Liver (tissue), 9 donors: ENCODE measurements around the gene ATP8B3. TPM values are rescaled to one million over a fixed set of nuclear protein-coding genes. Genes with fewer than 3 reads are reported as not detected.

Experiments
- DNase-seq: peaks from one replicate; pipeline ENCODE4 v3.0.0-alpha.2; 2017; ENCODE audit warnings: low spot score
- H3K27ac ChIP-seq, 2 donors: one replicate each; pipeline ENCODE4 v1.7.0; 2013; ENCODE audit warnings: inconsistent platforms in 2 of 2, low read length in 2 of 2, control low read depth in 1 of 2, low read depth in 1 of 2, mild to moderate bottlenecking in 1 of 2
- H3K27me3 ChIP-seq, 4 donors: one replicate each; pipeline versions ENCODE4 v1.6.1 to v1.7.0; 2013; ENCODE audit warnings: low read length in 3 of 4, inconsistent platforms in 1 of 4, mild to moderate bottlenecking in 1 of 4, moderate library complexity in 1 of 4; ENCODE audit not compliant: control insufficient read depth in 4 of 4, insufficient read depth in 4 of 4
- H3K36me3 ChIP-seq, 4 donors: one replicate each; pipeline versions ENCODE4 v1.6.1 to v1.7.0; 2013; ENCODE audit warnings: low read length in 3 of 4, mild to moderate bottlenecking in 3 of 4, low read depth in 1 of 4, moderate library complexity in 1 of 4; ENCODE audit not compliant: control insufficient read depth in 4 of 4, insufficient read depth in 3 of 4
- H3K4me1 ChIP-seq, 4 donors: one replicate each; pipeline versions ENCODE4 v1.6.1 to v1.7.0; 2013; ENCODE audit warnings: low read length in 3 of 4, mild to moderate bottlenecking in 3 of 4, moderate library complexity in 1 of 4; ENCODE audit not compliant: control insufficient read depth in 4 of 4, insufficient read depth in 4 of 4
- H3K4me3 ChIP-seq, 3 donors: one replicate each; pipeline versions ENCODE4 v1.6.1 to v1.7.0; 2013; ENCODE audit warnings: low read length in 3 of 3, control low read depth in 1 of 3, low read depth in 1 of 3, mild to moderate bottlenecking in 1 of 3
- H3K9ac ChIP-seq, 2 donors: one replicate each; pipeline ENCODE4 v1.7.0; 2013; ENCODE audit warnings: low read length in 2 of 2, mild to moderate bottlenecking in 2 of 2, moderate library complexity in 2 of 2, control low read depth in 1 of 2, low read depth in 1 of 2
- H3K9me3 ChIP-seq, 4 donors: one replicate each; pipeline versions ENCODE4 v1.6.1 to v1.7.0; 2013; ENCODE audit warnings: low read length in 3 of 4; ENCODE audit not compliant: control insufficient read depth in 4 of 4
- EGR1 ChIP-seq, 2 donors: IDR thresholded peaks; 2 replicates each; pipeline ENCODE4 v1.6.1; 2016 to 2018; ENCODE audit warnings: antibody characterized with exemption in 2 of 2, low read depth in 2 of 2
- HNF4A ChIP-seq, 2 donors: conservative IDR thresholded peaks; 2 replicates each; pipeline ENCODE4 v1.6.1; 2016; ENCODE audit warnings: antibody characterized with exemption in 2 of 2, mild to moderate bottlenecking in 2 of 2
- JUND ChIP-seq, 2 donors: IDR thresholded peaks; 2 replicates each; pipeline ENCODE4 v1.6.1; 2016; ENCODE audit warnings: antibody characterized with exemption in 2 of 2
- RAD21 ChIP-seq, 2 donors: IDR thresholded peaks; 2 replicates each; pipeline ENCODE4 v1.6.1; 2016; ENCODE audit warnings: antibody characterized with exemption in 2 of 2, mild to moderate bottlenecking in 2 of 2
- RXRA ChIP-seq, 2 donors: IDR thresholded peaks; 2 replicates each; pipeline ENCODE4 v1.6.1; 2017 to 2018; ENCODE audit warnings: antibody characterized with exemption in 2 of 2, mild to moderate bottlenecking in 1 of 2
- SP1 ChIP-seq: IDR thresholded peaks from 2 replicates; pipeline ENCODE4 v1.6.1; 2018; ENCODE audit warnings: antibody characterized with exemption, mild to moderate bottlenecking
- TAF1 ChIP-seq: conservative IDR thresholded peaks from 2 replicates; pipeline ENCODE4 v1.6.1; 2016; ENCODE audit warnings: antibody characterized with exemption, mild to moderate bottlenecking
- YY1 ChIP-seq: IDR thresholded peaks from 2 replicates; pipeline ENCODE4 v1.6.1; 2016; ENCODE audit warnings: antibody characterized with exemption, mild to moderate bottlenecking
- WGBS: extraction: QIAGEN DNeasy Blood & Tissue Kit; methylation state at CpG from one replicate; pipeline ENCODE4 v1.1.7; 2013; 5-methylcytosine and 5-hydroxymethylcytosine counted together
- polyA plus RNA-seq, 2 donors: library from polyadenylated mRNA; stranded (reverse) in 1 of 2; unstranded in 1 of 2; fragments of 200-250 nt in 1 of 2; fragments of >200 nt in 1 of 2; fragmentation: Nextera tagmentation in 1 of 2; extraction: Ambion mirVana in 1 of 2; gene quantifications; one replicate each; pipeline versions ENCODE4 v1.2.1 to v1.2.3, GENCODE V29; 2013 to 2015
- total RNA-seq, 2 donors: library from RNA; depleted of rRNA; stranded (reverse); fragments of >200 nt; gene quantifications; one replicate each; pipeline ENCODE4 v1.2.3, GENCODE V29; 2014
- TF ChIP-seq, protein P1 (sequence below): IDR thresholded peaks from 2 replicates; pipeline ENCODE4 v1.6.1; 2016; ENCODE audit warnings: antibody characterized with exemption, mild to moderate bottlenecking
- TF ChIP-seq, protein P2 (sequence below): IDR thresholded peaks from 2 replicates; pipeline ENCODE4 v1.6.1; 2016; ENCODE audit warnings: antibody characterized with exemption
- TF ChIP-seq, protein P3 (sequence below): fragments of 150-350 bp; IDR thresholded peaks from 2 replicates; pipeline ENCODE4 v1.5.1; 2017; ENCODE audit warnings: improper control_type of control experiment, low read depth, low read length; ENCODE audit not compliant: missing input control
- TF ChIP-seq, protein P4 (sequence below): IDR thresholded peaks from 2 replicates; pipeline ENCODE4 v1.6.1; 2016; ENCODE audit warnings: antibody characterized with exemption
- TF ChIP-seq, protein P5 (sequence below): IDR thresholded peaks from 2 replicates; pipeline ENCODE4 v1.6.1; 2016; ENCODE audit warnings: antibody characterized with exemption
- donor health status: healthy.
- donor health status: healthy.
- donor health status: healthy.
- donor health status: healthy.
- donor health status: healthy.

ATP8B3 gene
- total and polyA plus RNA-seq, 4 donors: 0.42 to 3.1 (median 0.52) TPM

DNA sequence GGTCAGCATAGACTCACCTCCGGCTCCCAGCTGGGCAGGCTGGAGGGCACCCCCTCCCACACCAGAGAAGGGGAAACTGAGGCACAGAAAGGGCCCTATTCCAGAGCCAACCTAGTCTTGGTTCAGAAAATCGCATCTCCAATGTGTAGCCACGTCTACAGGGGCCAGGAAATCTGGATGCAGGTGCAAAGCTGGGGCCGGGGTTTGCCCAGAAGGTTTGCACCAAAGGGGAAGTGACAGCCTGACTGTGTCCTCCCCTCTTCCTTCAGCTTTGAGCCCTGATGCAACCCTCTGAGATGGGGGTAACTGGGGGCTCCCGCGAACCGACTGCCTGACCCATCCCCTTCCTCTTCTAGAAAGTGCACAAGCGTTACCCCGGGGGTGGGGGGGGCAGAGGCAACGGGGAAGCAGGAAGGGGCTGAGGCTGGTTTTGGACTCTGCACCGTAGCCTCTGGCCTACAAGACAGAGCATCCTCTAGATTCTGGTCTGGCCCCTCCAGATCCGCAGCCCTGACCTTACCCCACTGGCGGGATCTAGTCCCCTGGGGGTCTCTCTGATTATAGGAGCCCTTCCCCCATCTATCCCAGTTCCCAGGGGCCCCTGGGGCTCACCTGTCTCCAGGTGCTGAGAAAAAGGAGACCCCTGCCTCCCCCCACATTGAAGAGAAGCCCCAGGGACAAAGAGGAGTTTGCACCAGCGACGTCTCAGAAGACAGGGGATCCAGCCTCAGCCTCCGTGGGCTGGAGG is 59.9 kb downstream of the ATP8B3 start:
- 4% methylated on average over 16 of the region's 16 CpGs for WGBS
- no peak overlapping the region for H3K27ac ChIP-seq
- H3K4me3 ChIP-seq: no peak overlapping the region
- TF ChIP-seq RXRA (IDR thresholded peaks at IDR 0.05): no peak
- TF ChIP-seq RAD21 (IDR thresholded peaks at IDR 0.05): no peak
- TF ChIP-seq HNF4A (conservative IDR thresholded peaks at IDR 0.05): no peak
- TF ChIP-seq, protein P1, sequence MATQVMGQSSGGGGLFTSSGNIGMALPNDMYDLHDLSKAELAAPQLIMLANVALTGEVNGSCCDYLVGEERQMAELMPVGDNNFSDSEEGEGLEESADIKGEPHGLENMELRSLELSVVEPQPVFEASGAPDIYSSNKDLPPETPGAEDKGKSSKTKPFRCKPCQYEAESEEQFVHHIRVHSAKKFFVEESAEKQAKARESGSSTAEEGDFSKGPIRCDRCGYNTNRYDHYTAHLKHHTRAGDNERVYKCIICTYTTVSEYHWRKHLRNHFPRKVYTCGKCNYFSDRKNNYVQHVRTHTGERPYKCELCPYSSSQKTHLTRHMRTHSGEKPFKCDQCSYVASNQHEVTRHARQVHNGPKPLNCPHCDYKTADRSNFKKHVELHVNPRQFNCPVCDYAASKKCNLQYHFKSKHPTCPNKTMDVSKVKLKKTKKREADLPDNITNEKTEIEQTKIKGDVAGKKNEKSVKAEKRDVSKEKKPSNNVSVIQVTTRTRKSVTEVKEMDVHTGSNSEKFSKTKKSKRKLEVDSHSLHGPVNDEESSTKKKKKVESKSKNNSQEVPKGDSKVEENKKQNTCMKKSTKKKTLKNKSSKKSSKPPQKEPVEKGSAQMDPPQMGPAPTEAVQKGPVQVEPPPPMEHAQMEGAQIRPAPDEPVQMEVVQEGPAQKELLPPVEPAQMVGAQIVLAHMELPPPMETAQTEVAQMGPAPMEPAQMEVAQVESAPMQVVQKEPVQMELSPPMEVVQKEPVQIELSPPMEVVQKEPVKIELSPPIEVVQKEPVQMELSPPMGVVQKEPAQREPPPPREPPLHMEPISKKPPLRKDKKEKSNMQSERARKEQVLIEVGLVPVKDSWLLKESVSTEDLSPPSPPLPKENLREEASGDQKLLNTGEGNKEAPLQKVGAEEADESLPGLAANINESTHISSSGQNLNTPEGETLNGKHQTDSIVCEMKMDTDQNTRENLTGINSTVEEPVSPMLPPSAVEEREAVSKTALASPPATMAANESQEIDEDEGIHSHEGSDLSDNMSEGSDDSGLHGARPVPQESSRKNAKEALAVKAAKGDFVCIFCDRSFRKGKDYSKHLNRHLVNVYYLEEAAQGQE: no peak
- no peak for TF ChIP-seq EGR1 (IDR thresholded peaks at IDR 0.05; ENCODE audit: low read depth in 2 of 2)
- no peak for TF ChIP-seq SP1
- no peak for TF ChIP-seq YY1
- H3K27me3 ChIP-seq: peaks cover 8 to 42% (median 16%) of the 10 kb centered on the region in 4 donors
- no peaks in the 10 kb centered on the region for H3K9me3 ChIP-seq
- H3K4me1 ChIP-seq: peaks cover 13 to 34% (median 22%) of the 10 kb centered on the region in 4 donors
- no peak for DNase-seq
- H3K36me3 ChIP-seq: no peaks in the 10 kb centered on the region
- H3K9ac ChIP-seq: no peak overlapping the region

DNA sequence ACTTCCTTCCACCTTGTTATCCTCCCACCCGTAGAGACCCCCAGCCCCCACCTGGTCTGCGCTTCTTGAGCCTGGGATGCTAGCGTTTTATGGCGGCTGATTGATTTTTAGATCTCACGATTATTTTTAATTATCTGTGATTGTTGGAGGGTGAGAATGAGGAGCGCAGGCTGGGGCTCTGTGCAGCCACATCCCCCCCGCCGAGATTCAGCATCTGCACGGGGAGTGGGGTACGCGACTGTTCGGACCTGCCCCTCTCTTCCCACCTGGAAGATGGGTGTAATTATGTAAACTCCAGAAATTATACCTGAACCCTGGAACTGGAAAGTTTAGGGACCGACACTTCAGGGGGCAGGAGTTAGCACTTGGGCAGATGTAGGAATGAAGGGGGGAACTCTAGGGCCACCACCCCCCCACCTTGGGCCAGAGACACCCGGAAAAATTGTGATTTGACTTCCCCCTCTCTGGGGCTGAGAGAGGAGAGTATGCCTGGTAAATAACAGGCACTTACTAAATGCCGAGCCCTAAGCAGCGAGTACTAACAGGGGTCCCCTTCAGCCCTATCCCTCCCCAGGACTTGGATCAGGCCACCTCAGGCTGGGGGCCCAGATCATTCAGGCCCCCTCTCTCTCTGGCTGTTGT is 60.6 kb downstream of the ATP8B3 start:
- H3K27me3 ChIP-seq: peaks cover 4 to 37% (median 16%) of the 10 kb centered on the region in 4 donors
- no peaks in the 10 kb centered on the region for H3K36me3 ChIP-seq
- DNase-seq: no peak
- no peak overlapping the region for H3K4me3 ChIP-seq
- no peaks in the 10 kb centered on the region for H3K9me3 ChIP-seq
- 8% methylated on average over 16 of the region's 16 CpGs for WGBS
- no peak overlapping the region for H3K9ac ChIP-seq
- no peak overlapping the region for H3K27ac ChIP-seq
- TF ChIP-seq RAD21 (IDR thresholded peaks at IDR 0.05) (no peak), JUND (IDR thresholded peaks at IDR 0.05) (no peak), TAF1 (no peak), RXRA (IDR thresholded peaks at IDR 0.05) (no peak), HNF4A (conservative IDR thresholded peaks at IDR 0.05) (no peak), SP1 (no peak)
- TF ChIP-seq, protein P2, sequence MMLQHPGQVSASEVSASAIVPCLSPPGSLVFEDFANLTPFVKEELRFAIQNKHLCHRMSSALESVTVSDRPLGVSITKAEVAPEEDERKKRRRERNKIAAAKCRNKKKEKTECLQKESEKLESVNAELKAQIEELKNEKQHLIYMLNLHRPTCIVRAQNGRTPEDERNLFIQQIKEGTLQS: no peak
- TF ChIP-seq, protein P3, sequence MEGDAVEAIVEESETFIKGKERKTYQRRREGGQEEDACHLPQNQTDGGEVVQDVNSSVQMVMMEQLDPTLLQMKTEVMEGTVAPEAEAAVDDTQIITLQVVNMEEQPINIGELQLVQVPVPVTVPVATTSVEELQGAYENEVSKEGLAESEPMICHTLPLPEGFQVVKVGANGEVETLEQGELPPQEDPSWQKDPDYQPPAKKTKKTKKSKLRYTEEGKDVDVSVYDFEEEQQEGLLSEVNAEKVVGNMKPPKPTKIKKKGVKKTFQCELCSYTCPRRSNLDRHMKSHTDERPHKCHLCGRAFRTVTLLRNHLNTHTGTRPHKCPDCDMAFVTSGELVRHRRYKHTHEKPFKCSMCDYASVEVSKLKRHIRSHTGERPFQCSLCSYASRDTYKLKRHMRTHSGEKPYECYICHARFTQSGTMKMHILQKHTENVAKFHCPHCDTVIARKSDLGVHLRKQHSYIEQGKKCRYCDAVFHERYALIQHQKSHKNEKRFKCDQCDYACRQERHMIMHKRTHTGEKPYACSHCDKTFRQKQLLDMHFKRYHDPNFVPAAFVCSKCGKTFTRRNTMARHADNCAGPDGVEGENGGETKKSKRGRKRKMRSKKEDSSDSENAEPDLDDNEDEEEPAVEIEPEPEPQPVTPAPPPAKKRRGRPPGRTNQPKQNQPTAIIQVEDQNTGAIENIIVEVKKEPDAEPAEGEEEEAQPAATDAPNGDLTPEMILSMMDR: no peak
- TF ChIP-seq, protein P4, sequence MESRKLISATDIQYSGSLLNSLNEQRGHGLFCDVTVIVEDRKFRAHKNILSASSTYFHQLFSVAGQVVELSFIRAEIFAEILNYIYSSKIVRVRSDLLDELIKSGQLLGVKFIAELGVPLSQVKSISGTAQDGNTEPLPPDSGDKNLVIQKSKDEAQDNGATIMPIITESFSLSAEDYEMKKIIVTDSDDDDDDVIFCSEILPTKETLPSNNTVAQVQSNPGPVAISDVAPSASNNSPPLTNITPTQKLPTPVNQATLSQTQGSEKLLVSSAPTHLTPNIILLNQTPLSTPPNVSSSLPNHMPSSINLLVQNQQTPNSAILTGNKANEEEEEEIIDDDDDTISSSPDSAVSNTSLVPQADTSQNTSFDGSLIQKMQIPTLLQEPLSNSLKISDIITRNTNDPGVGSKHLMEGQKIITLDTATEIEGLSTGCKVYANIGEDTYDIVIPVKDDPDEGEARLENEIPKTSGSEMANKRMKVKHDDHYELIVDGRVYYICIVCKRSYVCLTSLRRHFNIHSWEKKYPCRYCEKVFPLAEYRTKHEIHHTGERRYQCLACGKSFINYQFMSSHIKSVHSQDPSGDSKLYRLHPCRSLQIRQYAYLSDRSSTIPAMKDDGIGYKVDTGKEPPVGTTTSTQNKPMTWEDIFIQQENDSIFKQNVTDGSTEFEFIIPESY: no peak
- TF ChIP-seq, protein P5, sequence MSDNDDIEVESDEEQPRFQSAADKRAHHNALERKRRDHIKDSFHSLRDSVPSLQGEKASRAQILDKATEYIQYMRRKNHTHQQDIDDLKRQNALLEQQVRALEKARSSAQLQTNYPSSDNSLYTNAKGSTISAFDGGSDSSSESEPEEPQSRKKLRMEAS: no peak
- H3K4me1 ChIP-seq: peaks cover 13 to 32% (median 22%) of the 10 kb centered on the region in 4 donors
